ENCODE measurements around the gene WDR7.

WDR7 gene

GRCh38 chr18:56983275-56983992 is 332.3 kb downstream of the WDR7 start:
- no peak for DNase-seq (ENCODE audit: extremely low read depth in 1 of 2, low read depth in 1 of 2)

GRCh38 chr18:56984731-56985130 is 333.6 kb downstream of the WDR7 start:
- DNase-seq (ENCODE audit: extremely low read depth in 1 of 2, low read depth in 1 of 2) = no peak

GRCh38 chr18:56986829-56987228 is 335.7 kb downstream of the WDR7 start:
- no peak for DNase-seq (ENCODE audit: extremely low read depth in 1 of 2, low read depth in 1 of 2)

- DNase-seq (ENCODE audit: extremely low read depth in 1 of 2, low read depth in 1 of 2) = no peak
These were observed 336.1 kb downstream of the WDR7 start for GRCh38 chr18:56987236-56987635.

GRCh38 chr18:56988022-56988421 is 336.9 kb downstream of the WDR7 start:
- DNase-seq (ENCODE audit: extremely low read depth in 1 of 2, low read depth in 1 of 2) = no peak

- no peak for DNase-seq (ENCODE audit: extremely low read depth in 1 of 2, low read depth in 1 of 2)
These were observed 339.5 kb downstream of the WDR7 start for GRCh38 chr18:56990678-56991077.

- DNase-seq (ENCODE audit: extremely low read depth in 1 of 2, low read depth in 1 of 2) = no peak
These were observed 341.6 kb downstream of the WDR7 start for GRCh38 chr18:56992777-56993176.

GRCh38 chr18:56995579-56996188 is 344.5 kb downstream of the WDR7 start:
- no peak for DNase-seq (ENCODE audit: extremely low read depth in 1 of 2, low read depth in 1 of 2)

- DNase-seq (ENCODE audit: extremely low read depth in 1 of 2, low read depth in 1 of 2) = no peak
These were observed 346.0 kb downstream of the WDR7 start for GRCh38 chr18:56997200-56997599.

GRCh38 chr18:56999823-57000222 is 348.7 kb downstream of the WDR7 start:
- no peak for DNase-seq (ENCODE audit: extremely low read depth in 1 of 2, low read depth in 1 of 2)

- DNase-seq (ENCODE audit: extremely low read depth in 1 of 2, low read depth in 1 of 2) = no peak
These were observed 351.5 kb downstream of the WDR7 start for GRCh38 chr18:57002627-57003026.

GRCh38 chr18:57003342-57003741 is 352.2 kb downstream of the WDR7 start:
- no peak for DNase-seq (ENCODE audit: extremely low read depth in 1 of 2, low read depth in 1 of 2)

GRCh38 chr18:57004366-57005121 is 353.4 kb downstream of the WDR7 start:
- no peak for DNase-seq (ENCODE audit: extremely low read depth in 1 of 2, low read depth in 1 of 2)

- no peak for DNase-seq (ENCODE audit: extremely low read depth in 1 of 2, low read depth in 1 of 2)
These were observed 357.0 kb downstream of the WDR7 start for GRCh38 chr18:57008001-57008686.

GRCh38 chr18:57009844-57010243 is 358.7 kb downstream of the WDR7 start:
- no peak for DNase-seq (ENCODE audit: extremely low read depth in 1 of 2, low read depth in 1 of 2)

- DNase-seq (ENCODE audit: extremely low read depth in 1 of 2, low read depth in 1 of 2) = no peak
These were observed 363.7 kb downstream of the WDR7 start for GRCh38 chr18:57014772-57015413.

GRCh38 chr18:57015451-57015850 is 364.3 kb downstream of the WDR7 start:
- no peak for DNase-seq (ENCODE audit: extremely low read depth in 1 of 2, low read depth in 1 of 2)

GRCh38 chr18:57018845-57019244 is 367.7 kb downstream of the WDR7 start:
- no peak for DNase-seq (ENCODE audit: extremely low read depth in 1 of 2, low read depth in 1 of 2)

- DNase-seq (ENCODE audit: extremely low read depth in 1 of 2, low read depth in 1 of 2) = no peak
These were observed 371.6 kb downstream of the WDR7 start for GRCh38 chr18:57022716-57023115.

- DNase-seq (ENCODE audit: extremely low read depth in 1 of 2, low read depth in 1 of 2) = no peak
These were observed 372.2 kb downstream of the WDR7 start for GRCh38 chr18:57023275-57023882.
